D341Med (cell line): ENCODE data around the gene PRKAG2.

ENCODE experiments used
- DNase-seq: peaks from one replicate; pipeline ENCODE4 v3.0.0; 2012; ENCODE audit warnings: low spot score

PRKAG2 gene

GRCh38 chr7:151744656-151745638, 132.0 kb downstream of the PRKAG2 start:
- DNase-seq: no peak

- no peak for DNase-seq
Measured at GRCh38 chr7:151744051-151744580, 132.8 kb downstream of the PRKAG2 start.

- DNase-seq: no peak
Measured at GRCh38 chr7:151743481-151743983, 133.4 kb downstream of the PRKAG2 start.

GRCh38 chr7:151742713-151743480, 134.0 kb downstream of the PRKAG2 start:
- DNase-seq: no peak

GRCh38 chr7:151741585-151741984, 135.3 kb downstream of the PRKAG2 start:
- no peak for DNase-seq

GRCh38 chr7:151740081-151740851, 136.6 kb downstream of the PRKAG2 start:
- no peak for DNase-seq

GRCh38 chr7:151738925-151739324, 138.0 kb downstream of the PRKAG2 start:
- DNase-seq: no peak

- no peak for DNase-seq
Measured at GRCh38 chr7:151736403-151736909, 140.5 kb downstream of the PRKAG2 start.

- DNase-seq: no peak
Measured at GRCh38 chr7:151735851-151736402, 141.0 kb downstream of the PRKAG2 start.

- no peak for DNase-seq
Measured at GRCh38 chr7:151735186-151735850, 141.6 kb downstream of the PRKAG2 start.

- no peak for DNase-seq
Measured at GRCh38 chr7:151732834-151733592, 143.9 kb downstream of the PRKAG2 start.

- no peak for DNase-seq
Measured at GRCh38 chr7:151732292-151732691, 144.6 kb downstream of the PRKAG2 start.

- DNase-seq: peak; percentile 79
Measured at GRCh38 chr7:151731022-151731441, 145.9 kb downstream of the PRKAG2 start.

GRCh38 chr7:151730591-151730990, 146.3 kb downstream of the PRKAG2 start:
- DNase-seq: no peak

GRCh38 chr7:151729521-151729921, 147.4 kb downstream of the PRKAG2 start:
- DNase-seq: no peak

GRCh38 chr7:151728746-151729145, 148.2 kb downstream of the PRKAG2 start:
- no peak for DNase-seq

GRCh38 chr7:151728286-151728660, 148.6 kb downstream of the PRKAG2 start:
- DNase-seq: no peak

GRCh38 chr7:151727579-151728285, 149.2 kb downstream of the PRKAG2 start:
- no peak for DNase-seq
